Kidney epithelial cell (primary cell): ENCODE data around the gene PNPLA6. TPM values are rescaled to one million over a fixed set of nuclear protein-coding genes. Genes with fewer than 3 reads are reported as not detected.

Experiments used
- DNase-seq: peaks from one replicate; pipeline ENCODE4 v3.0.0-alpha.2; 2010; ENCODE audit warnings: low read depth
- H3K27me3 ChIP-seq: 2 replicates; pipeline ENCODE4 v1.6.0; 2011; ENCODE audit warnings: low read length; ENCODE audit not compliant: control insufficient read depth, insufficient read depth
- H3K36me3 ChIP-seq: 2 replicates; pipeline ENCODE4 v1.5.1; 2011; ENCODE audit warnings: low read length; ENCODE audit not compliant: control insufficient read depth, insufficient read depth
- H3K4me3 ChIP-seq: 2 replicates; pipeline ENCODE4 v1.5.1; 2011; ENCODE audit warnings: low read depth, mild to moderate bottlenecking, control low read depth, low read length
- CTCF ChIP-seq: IDR thresholded peaks from 2 replicates; pipeline ENCODE4 v1.5.1; 2011; ENCODE audit warnings: mild to moderate bottlenecking, moderate library complexity, low read length, control low read depth, inconsistent platforms; ENCODE audit not compliant: insufficient read depth, poor library complexity, severe bottlenecking
- total RNA-seq: library from RNA; depleted of rRNA; stranded (reverse); fragments of >200 nt; gene quantifications from 2 replicates; pipeline ENCODE4 v1.2.3, GENCODE V29; 2015

Gene PNPLA6
- total RNA-seq, 1 donor from 2014 or later, result 134 TPM

DNA sequence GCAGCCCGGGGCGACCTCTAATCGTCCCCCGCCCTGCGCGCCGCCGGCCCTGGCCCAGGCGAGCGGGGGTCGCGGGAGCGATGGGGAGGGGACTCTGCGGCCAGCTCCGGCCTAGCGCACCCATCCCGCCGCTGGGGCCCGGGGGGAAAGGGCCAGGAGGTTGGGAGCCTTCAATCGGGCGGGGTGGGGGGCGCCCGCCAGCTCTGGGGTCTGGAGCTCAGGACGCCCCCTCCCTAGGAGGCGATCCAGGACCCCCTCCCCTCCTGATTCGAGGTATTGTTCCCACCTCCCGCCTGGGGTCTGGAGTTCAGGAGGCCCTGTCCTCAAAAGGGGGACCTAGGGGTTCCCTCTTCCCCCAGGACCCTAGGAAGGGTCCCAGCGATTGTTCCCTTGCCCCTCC is 19.2 kb upstream of the PNPLA6 start:
- TF ChIP-seq CTCF, result no peak
- H3K36me3 ChIP-seq, result no peaks in the 10 kb centered on the region
- DNase-seq, result no peak
- peak overlapping the region; percentile 84 for H3K4me3 ChIP-seq
- no peaks in the 10 kb centered on the region for H3K27me3 ChIP-seq

- no peak for DNase-seq
- Histone ChIP-seq H3K27me3 (no peaks in the 10 kb centered on the region), H3K4me3 (peak overlapping the region; percentile 84), H3K36me3 (no peaks in the 10 kb centered on the region)
- no peak for TF ChIP-seq CTCF
Measured at GRCh38 chr19:7516878-7517277, 18.6 kb upstream of the PNPLA6 start.

- no peak for DNase-seq
- no peaks in the 10 kb centered on the region for H3K36me3 ChIP-seq
- no peak for TF ChIP-seq CTCF
- H3K27me3 ChIP-seq, result no peaks in the 10 kb centered on the region
- H3K4me3 ChIP-seq, result no peak overlapping the region
Measured at GRCh38 chr19:7519361-7520130, 16.0 kb upstream of the PNPLA6 start.

- Histone ChIP-seq H3K27me3 (no peaks in the 10 kb centered on the region), H3K4me3 (no peak overlapping the region), H3K36me3 (no peaks in the 10 kb centered on the region)
- DNase-seq, result no peak
- no peak for TF ChIP-seq CTCF
Measured at GRCh38 chr19:7520131-7521051, 15.1 kb upstream of the PNPLA6 start.

GRCh38 chr19:7521551-7522071 is 13.9 kb upstream of the PNPLA6 start:
- H3K4me3 ChIP-seq, result no peak overlapping the region

More at GRCh38 chr19:7521551-7522071, 13.9 kb upstream of the PNPLA6 start:
- DNase-seq, result no peak
- TF ChIP-seq CTCF, result no peak
- H3K36me3 ChIP-seq, result no peaks in the 10 kb centered on the region
- H3K27me3 ChIP-seq, result no peaks in the 10 kb centered on the region
